HG02759 (cell line): ENCODE measurements around the gene MEIS2.

ENCODE experiments used
- ATAC-seq: cut with Tn5 transposase; IDR thresholded peaks from one replicate; pipeline ENCODE4 v1.9.1; 2021; ENCODE audit warnings: mild to moderate bottlenecking, moderate library complexity; ENCODE audit not compliant: unreplicated experiment

MEIS2 gene

DNA sequence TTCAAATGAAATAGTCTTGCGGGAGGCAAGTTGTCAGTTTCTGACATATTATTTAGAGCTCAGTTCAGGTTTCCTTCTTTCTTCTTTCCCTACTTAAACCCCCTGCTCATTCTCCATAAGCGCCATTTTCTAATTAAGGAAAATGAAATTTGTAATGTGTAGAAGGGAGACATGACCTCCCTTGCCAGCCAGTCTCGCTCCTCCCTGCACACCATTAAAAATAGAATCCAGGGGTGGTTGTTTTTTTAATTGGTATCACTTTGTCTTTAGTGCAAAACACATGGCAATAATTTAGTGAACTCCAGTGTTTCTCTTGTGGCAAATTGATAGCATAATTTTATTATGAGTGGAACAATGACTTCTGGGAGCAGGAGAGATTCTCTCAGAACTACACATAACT lies 160.1 kb downstream of the MEIS2 start:
- no peak for ATAC-seq

GRCh38 chr15:36938764-36939163 lies 161.6 kb downstream of the MEIS2 start:
- no peak for ATAC-seq

GRCh38 chr15:36938131-36938530 lies 162.2 kb downstream of the MEIS2 start:
- no peak for ATAC-seq

DNA sequence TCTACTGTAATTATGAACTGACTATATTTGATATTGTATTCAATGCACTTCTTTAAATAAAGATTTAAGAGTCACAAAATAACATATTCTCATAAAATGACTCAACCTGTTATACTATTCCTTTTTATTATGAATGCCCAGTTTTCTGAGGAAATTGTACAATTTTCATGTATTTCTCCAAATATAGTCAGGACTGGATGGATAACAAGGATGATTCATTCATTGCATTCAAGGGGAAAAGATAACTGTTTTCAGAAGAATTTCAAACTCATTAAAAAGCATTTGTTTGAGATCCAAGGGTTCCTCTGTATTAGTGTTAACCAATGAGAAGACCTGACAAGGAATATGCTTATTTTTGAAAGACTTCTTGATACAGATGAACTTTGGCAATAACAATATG lies 163.7 kb downstream of the MEIS2 start:
- ATAC-seq: no peak

GRCh38 chr15:36933255-36933990 lies 166.9 kb downstream of the MEIS2 start:
- no peak for ATAC-seq

- no peak for ATAC-seq
These were observed 168.3 kb downstream of the MEIS2 start for GRCh38 chr15:36932070-36932469.

DNA sequence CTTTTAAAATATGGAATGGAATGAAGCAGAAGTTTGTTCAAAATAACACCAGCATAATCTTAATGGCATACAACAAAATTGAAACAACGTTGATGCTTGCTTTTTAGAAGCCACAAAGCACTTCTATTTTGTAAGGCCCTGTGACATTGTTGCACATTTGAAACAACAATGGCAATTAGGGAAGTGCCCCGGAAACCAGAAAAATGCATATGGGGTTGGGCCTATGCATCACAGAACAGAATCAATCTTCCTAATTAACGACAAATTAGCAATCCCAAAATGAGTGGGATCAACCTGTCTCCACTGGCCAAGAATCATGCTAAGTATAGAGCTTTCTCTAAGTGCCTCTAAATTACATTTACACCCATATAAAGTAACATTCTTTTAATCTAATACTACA lies 168.9 kb downstream of the MEIS2 start:
- no peak for ATAC-seq

GRCh38 chr15:36926427-36926825 lies 173.9 kb downstream of the MEIS2 start:
- no peak for ATAC-seq

DNA sequence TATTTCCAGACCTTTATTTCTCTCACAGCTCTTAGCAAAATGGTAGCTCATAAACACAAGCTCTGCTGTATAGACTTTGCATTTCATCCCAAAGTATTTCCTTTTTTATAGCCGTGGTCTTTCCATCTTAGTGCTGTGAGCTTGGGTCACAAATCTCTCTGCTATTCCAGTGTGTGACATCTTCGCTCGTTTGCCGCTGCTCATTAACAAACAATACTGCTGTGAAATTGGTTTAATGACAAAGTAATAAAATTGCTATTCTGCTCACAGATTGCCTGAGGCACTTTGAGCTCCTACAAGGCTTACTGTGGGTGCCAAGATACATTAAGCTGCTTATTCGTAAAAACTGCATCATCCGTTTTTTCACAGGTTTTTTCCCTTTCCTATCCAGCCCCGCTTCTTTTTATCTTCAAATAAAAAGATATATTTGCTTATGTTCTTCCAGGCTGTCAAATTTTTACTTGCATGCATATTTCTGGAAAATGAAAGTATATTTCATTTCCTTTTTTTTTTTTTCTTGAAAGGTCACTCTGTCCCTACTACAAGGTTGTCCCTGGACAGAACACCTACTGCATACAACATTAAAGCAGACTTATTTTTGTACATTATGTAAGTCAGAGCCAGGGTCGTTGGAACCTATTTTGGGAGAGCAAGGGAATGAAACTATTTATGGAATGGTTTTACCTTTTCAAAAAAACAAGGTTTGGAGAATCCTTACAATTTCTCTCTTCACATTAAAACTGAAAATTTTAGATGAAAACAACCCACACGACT lies 174.5 kb downstream of the MEIS2 start:
- ATAC-seq: no peak

DNA sequence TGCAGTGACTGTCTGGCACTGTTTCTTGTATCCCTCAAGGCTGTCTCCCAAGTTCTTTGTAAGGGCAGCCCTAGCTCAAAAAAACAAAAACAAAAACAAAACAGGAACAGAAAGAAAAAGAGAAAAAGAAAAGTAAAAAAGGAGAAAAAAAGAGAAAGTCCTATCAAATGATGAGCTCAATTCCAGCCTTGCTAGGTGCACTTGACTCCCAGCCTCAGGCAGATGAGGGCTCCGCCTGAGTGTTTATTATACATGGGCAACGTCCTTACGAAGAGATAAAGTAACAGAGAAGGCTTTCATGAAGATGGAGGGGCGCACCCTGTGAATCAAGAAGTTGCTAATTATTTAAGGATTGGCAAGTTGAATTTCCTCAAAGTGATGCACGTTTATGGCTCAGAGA lies 175.3 kb downstream of the MEIS2 start:
- ATAC-seq: no peak

- no peak for ATAC-seq
These were observed 176.3 kb downstream of the MEIS2 start for GRCh38 chr15:36924034-36924433.

- ATAC-seq: no peak
These were observed 178.8 kb downstream of the MEIS2 start for GRCh38 chr15:36921484-36922091.

GRCh38 chr15:36917411-36918267 lies 182.7 kb downstream of the MEIS2 start:
- no peak for ATAC-seq

GRCh38 chr15:36914960-36915808 lies 185.2 kb downstream of the MEIS2 start:
- ATAC-seq: no peak

- ATAC-seq: no peak
These were observed 185.9 kb downstream of the MEIS2 start for GRCh38 chr15:36914466-36914865.

DNA sequence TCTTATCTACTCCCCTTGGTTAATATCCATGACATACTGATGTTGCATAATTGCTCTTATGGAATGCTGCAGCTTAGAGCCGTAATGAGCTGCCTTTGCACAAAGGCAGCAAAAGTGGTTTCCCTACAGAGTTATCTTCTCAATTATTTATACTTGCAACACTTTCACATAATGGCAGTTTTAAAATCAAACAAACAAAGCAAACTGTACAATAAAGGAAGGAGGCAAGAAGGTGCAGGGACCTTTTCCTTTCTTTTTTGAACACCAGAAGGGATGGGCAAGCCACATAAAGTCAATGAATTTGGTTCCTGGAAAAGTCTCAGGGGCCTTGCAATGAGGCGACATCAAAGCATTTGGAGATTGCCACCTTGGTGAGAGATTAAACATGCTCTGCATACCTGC lies 188.0 kb downstream of the MEIS2 start:
- no peak for ATAC-seq

DNA sequence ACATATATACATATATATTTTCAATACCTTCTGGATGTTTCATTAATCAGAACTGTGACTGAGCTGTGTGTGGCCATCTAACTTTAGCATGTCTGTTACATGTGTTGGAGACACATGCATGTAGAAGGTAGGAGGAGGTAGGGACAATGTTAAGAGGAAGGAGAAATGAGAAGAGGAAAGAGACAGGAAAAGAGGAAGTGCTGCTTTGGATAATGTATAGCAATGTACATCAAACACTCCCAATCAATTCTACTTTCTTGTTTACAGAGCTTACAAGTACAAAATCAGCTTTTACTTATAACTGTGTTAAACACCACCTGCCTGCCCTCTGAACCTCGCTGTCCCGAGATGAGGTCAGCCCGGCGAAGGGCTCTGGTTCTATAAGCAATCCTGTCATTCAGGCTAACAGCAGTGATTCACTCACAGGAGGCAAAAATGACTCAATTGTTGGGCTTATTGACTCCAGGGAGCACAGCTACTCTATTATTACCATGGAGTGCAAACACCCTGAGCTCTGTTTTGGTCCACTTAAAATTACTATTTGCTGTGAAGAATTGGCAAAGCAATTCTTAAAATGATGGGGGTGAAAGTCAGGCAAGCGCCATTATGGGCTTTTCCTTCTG lies 188.9 kb downstream of the MEIS2 start:
- no peak for ATAC-seq

GRCh38 chr15:36908991-36909390 lies 191.4 kb downstream of the MEIS2 start:
- no peak for ATAC-seq

DNA sequence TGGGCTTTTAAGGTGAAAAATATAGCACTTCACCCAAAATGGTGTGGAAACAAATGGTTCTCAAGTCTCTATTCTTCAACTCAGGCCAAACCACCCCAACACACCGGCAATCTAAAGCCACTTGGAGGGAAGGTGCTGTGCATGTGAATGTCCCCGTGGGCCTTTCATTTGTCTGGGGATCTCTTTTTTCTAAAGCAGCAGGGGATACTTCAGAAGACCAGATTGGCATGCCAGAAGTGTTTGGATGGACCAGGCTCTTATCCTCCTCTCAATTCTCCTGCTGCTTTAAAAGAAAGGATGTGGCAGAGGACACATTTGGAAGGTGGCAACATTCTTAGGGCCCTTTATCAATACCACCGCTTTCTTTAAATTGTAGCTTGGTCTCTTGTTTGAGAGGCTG lies 193.1 kb downstream of the MEIS2 start:
- ATAC-seq: no peak

GRCh38 chr15:36905908-36906307 lies 194.4 kb downstream of the MEIS2 start:
- no peak for ATAC-seq
